CD4-positive, alpha-beta T cell treated with Interleukin-17A for 4 hours (primary cell): ENCODE data around the gene SRRM4.

Source experiments
- DNase-seq: peaks from one replicate; pipeline ENCODE4 v3.0.0-alpha.2; 2020; ENCODE audit warnings: mixed read lengths

Gene SRRM4

GRCh38 chr12:119171691-119172425 lies 190.5 kb downstream of the SRRM4 start:
- DNase-seq, result no peak

- DNase-seq, result no peak
Measured at GRCh38 chr12:119175081-119175480, 193.7 kb downstream of the SRRM4 start.

GRCh38 chr12:119176267-119177055 lies 195.1 kb downstream of the SRRM4 start:
- DNase-seq, result no peak

DNA sequence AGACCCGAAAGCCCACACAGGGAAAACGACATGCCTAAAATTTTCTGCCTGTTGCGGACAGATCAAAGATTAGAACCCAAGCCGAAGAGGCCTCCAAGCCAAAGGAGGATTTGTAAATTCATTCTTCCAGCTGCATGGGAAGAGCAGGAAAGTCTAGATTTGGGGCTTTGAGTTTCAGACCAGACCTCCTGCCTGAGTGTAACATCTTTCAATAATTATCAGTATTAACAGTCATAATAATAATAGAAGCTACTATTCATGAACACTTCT lies 195.7 kb downstream of the SRRM4 start:
- DNase-seq, result no peak

DNA sequence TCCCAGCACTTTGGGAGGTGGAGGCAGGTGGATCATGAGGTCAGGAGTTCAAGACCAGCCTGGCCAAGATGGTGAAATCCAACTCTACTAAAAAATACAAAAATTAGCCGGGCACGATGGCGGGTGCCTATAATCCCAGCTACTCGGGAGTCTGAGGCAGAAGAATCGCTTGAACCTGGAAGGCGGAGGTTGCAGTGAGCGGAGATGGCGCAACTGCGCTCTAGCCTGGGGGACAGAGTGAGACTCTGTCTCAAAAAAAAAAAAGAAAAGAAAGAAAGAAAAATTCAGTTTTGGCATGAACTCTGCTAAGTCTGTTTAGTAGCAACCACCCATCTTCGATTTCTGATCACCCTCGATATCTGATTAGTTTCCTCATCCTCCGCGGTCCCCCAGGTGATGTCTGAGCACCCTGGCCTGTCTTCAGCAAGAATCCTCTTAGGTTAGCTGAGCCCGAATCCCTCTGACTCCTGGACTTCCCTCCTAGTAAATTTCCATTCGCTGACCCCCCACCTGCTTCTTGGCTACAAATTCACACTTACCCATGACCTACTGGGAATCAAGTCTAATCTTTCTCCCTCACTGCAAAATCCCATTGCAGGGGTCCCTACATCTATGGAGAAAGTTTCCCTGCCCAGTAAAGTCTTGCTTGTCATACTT lies 196.5 kb downstream of the SRRM4 start:
- no peak for DNase-seq

- no peak for DNase-seq
Measured at GRCh38 chr12:119178544-119179334, 197.4 kb downstream of the SRRM4 start, which contains the start of gene HSPB8. Gene HSPB8, plus strand, starts transcription at chr12:119178931. Its CDS starts 382 bp downstream, at chr12:119179313.

DNA sequence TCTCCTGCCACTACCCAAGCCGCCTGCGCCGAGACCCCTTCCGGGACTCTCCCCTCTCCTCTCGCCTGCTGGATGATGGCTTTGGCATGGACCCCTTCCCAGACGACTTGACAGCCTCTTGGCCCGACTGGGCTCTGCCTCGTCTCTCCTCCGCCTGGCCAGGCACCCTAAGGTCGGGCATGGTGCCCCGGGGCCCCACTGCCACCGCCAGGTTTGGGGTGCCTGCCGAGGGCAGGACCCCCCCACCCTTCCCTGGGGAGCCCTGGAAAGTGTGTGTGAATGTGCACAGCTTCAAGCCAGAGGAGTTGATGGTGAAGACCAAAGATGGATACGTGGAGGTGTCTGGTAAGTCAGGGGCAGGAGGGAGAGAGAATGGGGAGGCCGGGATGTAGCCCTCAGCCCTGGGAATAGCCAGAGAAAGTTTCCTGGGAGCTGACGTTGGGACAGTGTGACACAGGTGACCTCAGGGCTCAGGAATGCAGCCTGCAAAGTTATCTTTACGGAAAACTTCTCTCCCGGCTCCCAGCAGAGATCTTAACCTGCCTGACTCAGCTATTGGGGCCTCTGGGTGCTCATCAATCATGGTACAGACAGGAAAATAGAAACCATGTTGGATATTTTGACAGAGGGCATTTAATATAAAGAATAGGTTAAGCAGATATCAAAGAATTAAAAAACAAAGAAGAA lies 198.1 kb downstream of the SRRM4 start:
- no peak for DNase-seq

DNA sequence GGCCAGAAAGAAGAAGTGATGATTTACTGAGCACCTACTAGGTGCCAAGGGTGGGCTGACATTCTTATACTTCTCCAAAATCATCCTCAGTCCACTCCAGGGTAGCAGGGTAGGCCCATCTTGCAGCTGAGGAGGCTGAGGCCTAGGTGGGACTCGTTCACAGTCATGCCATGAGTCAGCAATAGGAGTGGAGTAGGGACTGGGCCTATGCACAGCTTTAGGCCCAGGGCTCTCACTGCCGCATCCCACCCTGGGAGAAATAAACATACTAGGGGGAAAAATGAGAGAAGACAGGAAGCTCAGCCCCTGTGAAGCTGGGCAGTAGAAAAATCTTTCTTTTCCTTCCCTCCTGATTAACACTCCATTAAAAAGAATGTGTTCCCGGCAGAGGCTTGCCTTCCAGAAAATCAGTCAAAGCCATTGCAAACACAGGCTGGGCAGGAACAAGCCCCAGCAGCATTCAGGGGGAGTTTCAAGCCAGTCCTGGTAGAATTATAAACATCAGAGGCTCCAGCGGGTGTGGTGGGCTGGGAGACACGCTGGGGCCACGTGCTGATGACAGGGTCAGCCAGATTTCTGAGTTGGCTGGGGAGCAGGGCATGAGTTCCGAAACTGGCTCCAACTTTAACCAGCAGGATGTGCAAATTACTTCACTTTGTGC lies 199.2 kb downstream of the SRRM4 start:
- DNase-seq, result no peak

DNA sequence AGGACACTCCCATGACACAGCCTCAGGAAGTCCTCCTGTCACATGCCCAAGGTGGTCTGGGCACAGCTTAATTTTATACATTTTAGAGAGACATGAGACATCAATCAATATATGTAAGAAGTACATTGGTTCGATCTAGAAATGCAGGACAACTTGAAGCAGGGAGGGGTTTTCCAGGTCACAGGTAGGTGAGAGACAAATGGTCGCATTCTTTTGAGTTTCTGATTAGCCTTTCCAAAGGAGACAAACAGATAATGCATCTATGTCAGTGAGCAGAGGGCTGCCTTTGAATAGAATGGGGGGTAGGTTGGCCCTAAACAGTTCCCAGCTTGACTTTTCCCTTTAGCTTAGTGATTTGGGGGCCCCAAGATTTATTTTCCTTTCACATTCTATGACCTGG lies 199.9 kb downstream of the SRRM4 start:
- no peak for DNase-seq

- DNase-seq, result no peak
Measured at GRCh38 chr12:119181944-119182343, 200.6 kb downstream of the SRRM4 start.

- no peak for DNase-seq
Measured at GRCh38 chr12:119182701-119183493, 201.6 kb downstream of the SRRM4 start.

- no peak for DNase-seq
Measured at GRCh38 chr12:119183942-119184695, 202.8 kb downstream of the SRRM4 start.

- DNase-seq, result no peak
Measured at GRCh38 chr12:119195256-119195655, 213.9 kb downstream of the SRRM4 start.

GRCh38 chr12:119198440-119198839 lies 217.1 kb downstream of the SRRM4 start:
- no peak for DNase-seq

GRCh38 chr12:119200601-119201000 lies 219.3 kb downstream of the SRRM4 start:
- no peak for DNase-seq

- no peak for DNase-seq
Measured at GRCh38 chr12:119201789-119202543, 220.6 kb downstream of the SRRM4 start.

GRCh38 chr12:119202544-119202943 lies 221.2 kb downstream of the SRRM4 start:
- no peak for DNase-seq

GRCh38 chr12:119204131-119204530 lies 222.8 kb downstream of the SRRM4 start:
- DNase-seq, result no peak

DNA sequence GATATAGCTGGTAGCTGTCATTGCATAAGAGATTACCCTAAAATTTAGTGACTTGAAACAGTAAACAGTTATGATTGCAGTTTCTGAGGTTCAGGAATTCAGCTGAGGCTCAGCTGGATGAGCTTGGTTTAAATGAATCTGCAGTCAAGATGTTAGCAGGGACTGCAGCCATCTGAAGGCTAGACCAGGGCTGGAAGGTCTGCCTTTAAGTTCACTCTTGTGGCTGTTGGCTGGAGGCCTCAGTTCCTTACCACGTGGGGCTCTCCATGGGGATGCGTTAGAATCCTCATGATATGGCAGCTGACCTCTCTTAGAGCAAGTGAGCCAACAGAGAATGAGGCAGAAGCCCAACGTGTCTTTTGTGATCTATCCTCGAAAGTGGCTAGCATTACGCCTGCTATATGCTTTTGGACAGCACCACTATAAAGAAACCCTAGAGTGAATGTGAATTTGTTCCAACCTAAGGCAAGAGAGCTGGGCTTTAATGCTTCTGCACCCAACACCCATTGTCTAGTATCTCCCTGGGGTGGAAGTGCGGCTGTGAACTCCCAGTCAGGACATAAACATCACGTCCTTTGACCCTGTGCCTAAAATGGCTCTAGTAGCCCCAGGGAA lies 223.4 kb downstream of the SRRM4 start:
- DNase-seq, result no peak
